Caco-2 (cell line): ENCODE results near the gene RAB11FIP4. TPM values are rescaled to one million over a fixed set of nuclear protein-coding genes. Genes with fewer than 3 reads are reported as not detected.

ENCODE experiments used
- BruUV-seq: library from RNA; stranded (reverse); fragments of 400-500 nt; replicated peaks from 2 replicates; lab custom pipeline; 2021; lab: Mats Ljungman, UMichigan
- CTCF ChIA-PET: fragments of 300-600 bp; sonication (Branson Sonifier 250); formaldehyde crosslinking; loops from one replicate; lab custom pipeline; 2022; ENCODE audit warnings: antibody characterized with exemption; lab: Charles Lee
- POLR2A ChIA-PET: fragments of 300-600 bp; sonication (Branson Sonifier 250); formaldehyde crosslinking; loops from one replicate; lab custom pipeline; 2022; ENCODE audit warnings: antibody characterized with exemption; lab: Charles Lee
- DNase-seq, 2 experiments: peaks; one replicate each; pipeline versions ENCODE4 v3.0.0 to v3.0.0-alpha.2; 2020 to 2022
- H3K27me3 ChIP-seq: replicated peaks from 2 replicates; pipeline ENCODE4 v1.6.0; 2011; ENCODE audit warnings: low read length; ENCODE audit not compliant: control insufficient read depth, insufficient read depth
- H3K36me3 ChIP-seq: 2 replicates; pipeline ENCODE4 v1.5.1; 2011; ENCODE audit warnings: low read length; ENCODE audit not compliant: control insufficient read depth, insufficient read depth
- H3K4me1 ChIP-seq: fragments of 250-450 bp; sonication (Bioruptor Pico); 2 replicates; pipeline ENCODE4 v1.5.1; 2020; ENCODE audit warnings: mild to moderate bottlenecking
- H3K4me3 ChIP-seq: 2 replicates; pipeline ENCODE4 v1.5.1; 2011; ENCODE audit warnings: low read depth, mild to moderate bottlenecking, control low read depth, low read length
- H3K9me3 ChIP-seq: fragments of 250-450 bp; sonication (Bioruptor Pico); 2 replicates; pipeline ENCODE4 v1.5.1; 2020; ENCODE audit warnings: mild to moderate bottlenecking, moderate library complexity
- H3K27ac Mint-ChIP-seq: one replicate; pipeline ENCODE4 v1.8.0; 2022; ENCODE audit warnings: mixed read lengths; ENCODE audit not compliant: unreplicated experiment
- H3K27me3 Mint-ChIP-seq: one replicate; pipeline ENCODE4 v1.8.0; 2022; ENCODE audit warnings: mixed read lengths; ENCODE audit not compliant: insufficient read depth, unreplicated experiment
- H3K36me3 Mint-ChIP-seq: one replicate; pipeline ENCODE4 v1.8.0; 2022; ENCODE audit warnings: mild to moderate bottlenecking, mixed read lengths; ENCODE audit not compliant: insufficient read depth, unreplicated experiment
- H3K4me1 Mint-ChIP-seq: one replicate; pipeline ENCODE4 v1.8.0; 2022; ENCODE audit warnings: low read depth, mixed read lengths; ENCODE audit not compliant: unreplicated experiment
- H3K4me3 Mint-ChIP-seq: one replicate; pipeline ENCODE4 v1.8.0; 2022; ENCODE audit warnings: mild to moderate bottlenecking, moderate library complexity, mixed read lengths; ENCODE audit not compliant: unreplicated experiment
- H3K9me3 Mint-ChIP-seq: one replicate; pipeline ENCODE4 v1.8.0; 2022; ENCODE audit warnings: mixed read lengths; ENCODE audit not compliant: unreplicated experiment
- intact Hi-C: fragments of 100-400 bp; cut with micrococcal nuclease; formaldehyde crosslinking; loops from one replicate; pipeline ENCODE4 v1.10.0; 2022; ENCODE audit not compliant: unreplicated experiment
- total RNA-seq: library from RNA; stranded (reverse); gene quantifications from 2 replicates; pipeline ENCODE4 v1.2.3, GENCODE V29; 2022
- TF ChIP-seq, protein P1 (sequence below), 2 experiments: fragments of 200-600 bp in 1 of 2; IDR thresholded peaks; 1 replicate in 1 of 2; 2 replicates in 1 of 2; pipeline versions ENCODE4 v1.5.1 to v1.8.0; 2011 to 2022; ENCODE audit warnings: antibody characterized with exemption in 1 of 2, control low read depth in 1 of 2, inconsistent platforms in 1 of 2, low read depth in 1 of 2, low read length in 1 of 2, mild to moderate bottlenecking in 1 of 2, moderate library complexity in 1 of 2; ENCODE audit not compliant: insufficient read depth in 1 of 2, severe bottlenecking in 1 of 2, unreplicated experiment in 1 of 2

RAB11FIP4 gene
- total RNA-seq, 1 experiment from 2014 or later, result 90.3 TPM

DNA sequence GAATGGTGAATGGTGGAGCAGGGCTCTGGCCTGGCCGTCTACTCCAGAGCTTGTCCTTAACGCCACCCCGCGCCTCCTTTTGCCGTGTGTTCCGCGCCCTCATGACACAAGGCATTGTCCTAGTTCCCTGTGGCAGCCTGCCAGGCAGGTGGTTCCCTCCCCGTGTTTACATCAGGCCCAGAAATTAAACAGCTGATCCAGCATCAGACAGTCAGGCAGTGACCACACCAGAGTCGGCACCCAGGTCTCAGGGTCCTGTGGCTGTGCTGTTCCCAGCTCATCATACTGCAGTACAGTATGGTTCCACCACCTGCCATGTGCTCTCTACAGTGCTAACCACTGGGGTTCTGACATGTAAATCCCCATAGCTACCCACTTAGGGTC lies 119.7 kb downstream of the RAB11FIP4 start:
- H3K9me3 ChIP-seq, result no peaks in the 10 kb centered on the region
- intact Hi-C loops, result no loop called here
- TF ChIP-seq, protein P1, sequence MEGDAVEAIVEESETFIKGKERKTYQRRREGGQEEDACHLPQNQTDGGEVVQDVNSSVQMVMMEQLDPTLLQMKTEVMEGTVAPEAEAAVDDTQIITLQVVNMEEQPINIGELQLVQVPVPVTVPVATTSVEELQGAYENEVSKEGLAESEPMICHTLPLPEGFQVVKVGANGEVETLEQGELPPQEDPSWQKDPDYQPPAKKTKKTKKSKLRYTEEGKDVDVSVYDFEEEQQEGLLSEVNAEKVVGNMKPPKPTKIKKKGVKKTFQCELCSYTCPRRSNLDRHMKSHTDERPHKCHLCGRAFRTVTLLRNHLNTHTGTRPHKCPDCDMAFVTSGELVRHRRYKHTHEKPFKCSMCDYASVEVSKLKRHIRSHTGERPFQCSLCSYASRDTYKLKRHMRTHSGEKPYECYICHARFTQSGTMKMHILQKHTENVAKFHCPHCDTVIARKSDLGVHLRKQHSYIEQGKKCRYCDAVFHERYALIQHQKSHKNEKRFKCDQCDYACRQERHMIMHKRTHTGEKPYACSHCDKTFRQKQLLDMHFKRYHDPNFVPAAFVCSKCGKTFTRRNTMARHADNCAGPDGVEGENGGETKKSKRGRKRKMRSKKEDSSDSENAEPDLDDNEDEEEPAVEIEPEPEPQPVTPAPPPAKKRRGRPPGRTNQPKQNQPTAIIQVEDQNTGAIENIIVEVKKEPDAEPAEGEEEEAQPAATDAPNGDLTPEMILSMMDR (IDR thresholded peaks at IDR 0.05; ENCODE audit: insufficient read depth in 1 of 2, low read depth in 1 of 2, low read length in 1 of 2, severe bottlenecking in 1 of 2, unreplicated experiment in 1 of 2), result no peak
- Mint-ChIP-seq H3K36me3 (peaks cover 33% of the 10 kb centered on the region), H3K4me1 (peaks cover 12% of the 10 kb centered on the region), H3K27ac (peak overlapping the region; percentile 45), H3K4me3 (no peak overlapping the region), H3K27me3 (no peaks in the 10 kb centered on the region), H3K9me3 (no peaks in the 10 kb centered on the region)
- CTCF ChIA-PET, result no interaction called here
- H3K4me3 ChIP-seq, result no peak overlapping the region
- POLR2A ChIA-PET, result no interaction called here
- BruUV-seq, result no TSS peak
- H3K4me1 ChIP-seq, result peaks cover 28% of the 10 kb centered on the region
- H3K27me3 ChIP-seq, result no peaks in the 10 kb centered on the region
- H3K36me3 ChIP-seq, result peaks cover 5% of the 10 kb centered on the region
- no peak for DNase-seq

DNA sequence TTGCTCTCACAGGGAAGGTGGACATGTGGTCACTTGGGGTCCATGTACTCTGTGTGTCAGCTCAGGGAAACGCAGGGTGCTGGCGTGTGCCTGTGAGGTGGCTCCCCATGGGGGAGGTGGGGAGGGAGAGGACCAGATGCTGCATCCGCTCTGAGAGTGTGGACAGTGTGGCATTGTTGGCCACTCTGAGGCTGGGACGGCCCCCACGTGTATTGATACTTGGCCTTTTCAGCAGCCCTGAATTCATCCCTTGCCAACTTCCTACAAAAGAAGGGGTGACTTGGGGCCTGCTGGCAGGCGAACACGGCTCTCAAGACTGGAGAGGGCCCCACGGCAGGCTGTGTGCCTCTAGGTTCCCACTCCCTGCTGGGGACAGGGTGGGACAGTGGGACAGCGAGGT lies 120.1 kb downstream of the RAB11FIP4 start:
- Mint-ChIP-seq H3K4me3 (no peak overlapping the region), H3K27ac (peak overlapping the region; percentile 45), H3K27me3 (no peaks in the 10 kb centered on the region), H3K36me3 (peaks cover 34% of the 10 kb centered on the region), H3K4me1 (peaks cover 12% of the 10 kb centered on the region), H3K9me3 (no peaks in the 10 kb centered on the region)
- TF ChIP-seq, protein P1 (IDR thresholded peaks at IDR 0.05; ENCODE audit: insufficient read depth in 1 of 2, low read depth in 1 of 2, low read length in 1 of 2, severe bottlenecking in 1 of 2, unreplicated experiment in 1 of 2), result no peak
- no peaks in the 10 kb centered on the region for H3K27me3 ChIP-seq
- intact Hi-C loops, result no loop called here
- peaks cover 32% of the 10 kb centered on the region for H3K4me1 ChIP-seq
- BruUV-seq, result no TSS peak
- no peak overlapping the region for H3K4me3 ChIP-seq
- no peak for DNase-seq
- CTCF ChIA-PET, result interaction anchor here (1.7 kb wide), 1 partner anchor 12 kb away, joined by 4 read pairs; no protein-coding TSS in a partner anchor
- H3K9me3 ChIP-seq, result no peaks in the 10 kb centered on the region
- POLR2A ChIA-PET, result no interaction called here
- H3K36me3 ChIP-seq, result peaks cover 5% of the 10 kb centered on the region

DNA sequence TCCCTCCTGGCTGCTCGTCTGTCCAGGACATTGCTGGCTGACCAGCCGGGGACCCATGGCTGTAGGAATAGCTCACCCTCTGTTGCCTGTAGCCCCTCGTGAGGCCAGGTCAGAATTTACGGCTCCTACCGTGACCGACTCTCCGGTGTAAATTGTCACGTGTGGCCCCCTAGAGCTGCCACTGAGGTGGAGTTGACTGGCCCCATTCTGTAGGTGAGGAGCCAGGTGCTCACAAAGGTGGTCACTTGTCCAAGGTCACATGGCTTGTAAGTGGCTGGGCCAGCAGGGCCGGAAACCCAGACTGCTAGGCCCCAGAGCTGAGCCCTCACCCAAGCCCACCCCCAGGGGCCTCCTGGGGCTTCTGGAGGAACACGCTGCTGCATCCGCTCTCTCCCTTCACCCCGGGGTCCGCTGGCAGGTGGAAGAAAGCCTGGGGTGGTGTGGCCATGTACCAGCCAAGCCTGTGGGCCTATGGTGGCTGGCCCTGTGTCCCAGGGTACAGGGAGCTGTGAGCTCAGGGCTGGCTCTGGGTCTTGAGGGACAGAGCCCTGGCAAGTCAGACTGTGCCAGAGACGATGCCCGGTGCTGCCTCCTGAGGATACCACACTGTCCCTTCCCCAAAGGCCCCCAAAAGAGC lies 120.7 kb downstream of the RAB11FIP4 start:
- peaks cover 5% of the 10 kb centered on the region for H3K36me3 ChIP-seq
- Mint-ChIP-seq H3K27ac (peak overlapping the region; percentile 59), H3K4me1 (peaks cover 12% of the 10 kb centered on the region), H3K4me3 (no peak overlapping the region), H3K27me3 (no peaks in the 10 kb centered on the region), H3K36me3 (peaks cover 40% of the 10 kb centered on the region), H3K9me3 (no peaks in the 10 kb centered on the region)
- intact Hi-C loops, result no loop called here
- no peaks in the 10 kb centered on the region for H3K9me3 ChIP-seq
- ChIA-PET CTCF (interaction anchor here (1.7 kb wide), 1 partner anchor 13 kb away, joined by 4 read pairs; no protein-coding TSS in a partner anchor), POLR2A (no interaction called here)
- no peaks in the 10 kb centered on the region for H3K27me3 ChIP-seq
- DNase-seq, result no peak
- no peak overlapping the region for H3K4me3 ChIP-seq
- peaks cover 34% of the 10 kb centered on the region for H3K4me1 ChIP-seq
- TF ChIP-seq, protein P1 (IDR thresholded peaks at IDR 0.05; ENCODE audit: insufficient read depth in 1 of 2, low read depth in 1 of 2, low read length in 1 of 2, severe bottlenecking in 1 of 2, unreplicated experiment in 1 of 2), result no peak
- no TSS peak for BruUV-seq
